IMR-90 (cell line): ENCODE data around the gene CSH2. TPM values are rescaled to one million over a fixed set of nuclear protein-coding genes. Genes with fewer than 3 reads are reported as not detected.
A peak's percentile ranks its signal among the peaks of the same experiment; 100 is the strongest.
"Not testable (repeated sequence)": the region's sequence is repeated elsewhere in the genome, so short reads cannot be mapped to it uniquely, and the experiment has no call there.

Experiments used
- ATAC-seq: fragments of 200-7000 bp; cut with Tn5 transposase; 2 replicates; pipeline ENCODE4 v1.9.1; 2020; ENCODE audit warnings: low read depth, mild to moderate bottlenecking, moderate library complexity
- BruUV-seq: library from RNA; stranded (reverse); fragments of 400-500 nt; replicated peaks from 2 replicates; lab custom pipeline; 2021; lab: Mats Ljungman, UMichigan
- CTCF ChIA-PET: fragments of 300-600 bp; formaldehyde crosslinking; extraction: SDS; loops from one replicate; lab custom pipeline; 2021; ENCODE audit warnings: antibody characterized with exemption; lab: Yijun Ruan, JAX
- POLR2A ChIA-PET: fragments of 300-600 bp; sonication (Branson Sonifier 250); formaldehyde crosslinking; loops from one replicate; lab custom pipeline; 2022; ENCODE audit warnings: antibody characterized with exemption; ENCODE audit not compliant: unreplicated experiment; lab: Charles Lee
- DNase-seq: peaks from one replicate; pipeline ENCODE4 v3.0.0; 2013
- H2AFZ ChIP-seq: replicated peaks from 2 replicates; pipeline ENCODE3; 2013; ENCODE audit warnings: low read length, mild to moderate bottlenecking; ENCODE audit not compliant: poor library complexity
- H2AK5ac ChIP-seq: 2 replicates; pipeline ENCODE4 v1.6.1; 2013; ENCODE audit warnings: low read depth, low read length, inconsistent platforms
- H2AK9ac ChIP-seq: replicated peaks from 2 replicates; pipeline ENCODE3; 2013; ENCODE audit warnings: mild to moderate bottlenecking, low read depth, low read length, moderate library complexity; ENCODE audit not compliant: poor library complexity
- H2BK120ac ChIP-seq: 2 replicates; pipeline ENCODE4 v1.6.1; 2013; ENCODE audit warnings: low read depth, low read length, inconsistent platforms
- H2BK15ac ChIP-seq: 3 replicates; pipeline ENCODE4 v1.6.1; 2013; ENCODE audit warnings: low read depth, low read length, inconsistent platforms
- H2BK20ac ChIP-seq: 2 replicates; pipeline ENCODE4 v1.6.1; 2013; ENCODE audit warnings: low read depth, mild to moderate bottlenecking, inconsistent platforms, low read length, moderate library complexity
- H2BK5ac ChIP-seq: 2 replicates; pipeline ENCODE4 v1.6.1; 2013; ENCODE audit warnings: mild to moderate bottlenecking, low read depth, low read length, inconsistent platforms; ENCODE audit not compliant: poor library complexity, severe bottlenecking
- H3K14ac ChIP-seq: replicated peaks from 2 replicates; pipeline ENCODE4 v1.6.1; 2013; ENCODE audit warnings: low read depth, low read length, inconsistent platforms
- H3K18ac ChIP-seq: 2 replicates; pipeline ENCODE4 v1.6.1; 2013; ENCODE audit warnings: low read depth, low read length, control low read depth
- H3K23ac ChIP-seq: 2 replicates; pipeline ENCODE4 v1.6.1; 2013; ENCODE audit warnings: low read depth, low read length, inconsistent platforms
- H3K27ac ChIP-seq: 2 replicates; pipeline ENCODE4 v1.5.1; 2013; ENCODE audit warnings: mild to moderate bottlenecking, control low read depth, low read length; ENCODE audit not compliant: insufficient read depth
- H3K27me3 ChIP-seq: 2 replicates; pipeline ENCODE4 v1.6.1; 2013; ENCODE audit warnings: low read length; ENCODE audit not compliant: control insufficient read depth, insufficient read depth
- H3K36me3 ChIP-seq: 2 replicates; pipeline ENCODE4 v1.6.1; 2013; ENCODE audit warnings: low read length, mixed read lengths; ENCODE audit not compliant: control insufficient read depth, insufficient read depth
- H3K4ac ChIP-seq: 2 replicates; pipeline ENCODE4 v1.6.1; 2013; ENCODE audit warnings: low read depth, low read length, inconsistent platforms
- H3K4me1 ChIP-seq: 2 replicates; pipeline ENCODE4 v1.6.1; 2013; ENCODE audit warnings: low read length, mixed read lengths; ENCODE audit not compliant: control insufficient read depth, insufficient read depth
- H3K4me2 ChIP-seq: 2 replicates; pipeline ENCODE4 v1.6.1; 2013; ENCODE audit warnings: low read depth, mild to moderate bottlenecking, control low read depth, low read length, moderate library complexity
- H3K4me3 ChIP-seq: 2 replicates; pipeline ENCODE4 v1.5.1; 2013; ENCODE audit warnings: low read depth, mild to moderate bottlenecking, control low read depth, low read length, moderate library complexity; ENCODE audit not compliant: insufficient read depth
- H3K56ac ChIP-seq: 2 replicates; pipeline ENCODE4 v1.6.1; 2013; ENCODE audit warnings: low read length, inconsistent platforms; ENCODE audit not compliant: insufficient read depth; ENCODE audit errors: extremely low read depth
- H3K79me1 ChIP-seq, 2 experiments: 2 replicates each; pipeline ENCODE4 v1.6.1; 2013; ENCODE audit warnings: low read length in 2 of 2, inconsistent platforms in 1 of 2, low read depth in 1 of 2
- H3K9ac ChIP-seq: 2 replicates; pipeline ENCODE4 v1.6.1; 2013; ENCODE audit warnings: low read depth, low read length, control low read depth
- H3K9me1 ChIP-seq: 2 replicates; pipeline ENCODE4 v1.6.1; 2013; ENCODE audit warnings: low read length, inconsistent platforms; ENCODE audit not compliant: insufficient read depth
- H3K9me3 ChIP-seq: 2 replicates; pipeline ENCODE4 v1.6.1; 2013; ENCODE audit warnings: low read length; ENCODE audit not compliant: control insufficient read depth, insufficient read depth
- H4K20me1 ChIP-seq: 2 replicates; pipeline ENCODE4 v1.6.1; 2013; ENCODE audit warnings: low read length, inconsistent platforms; ENCODE audit not compliant: insufficient read depth
- H4K5ac ChIP-seq: 2 replicates; pipeline ENCODE4 v1.6.1; 2013; ENCODE audit warnings: mild to moderate bottlenecking, low read depth, low read length, control low read depth
- H4K8ac ChIP-seq, 2 experiments: 2 replicates each; pipeline ENCODE4 v1.6.1; 2013; ENCODE audit warnings: low read depth in 2 of 2, low read length in 2 of 2, control low read depth in 1 of 2, inconsistent platforms in 1 of 2
- H4K91ac ChIP-seq: 2 replicates; pipeline ENCODE4 v1.6.1; 2013; ENCODE audit warnings: low read depth, low read length, inconsistent platforms; ENCODE audit not compliant: insufficient read depth
- WGBS, 2 experiments: methylation state at CpG; one replicate each; pipeline versions ENCODE4 v1.1.5 to v1.1.7; 2013; ENCODE audit warnings: missing lambda C conversion rate in 2 of 2; ENCODE audit not compliant: insufficient read length in 1 of 2; ENCODE audit errors: extremely low coverage in 2 of 2; 5-methylcytosine and 5-hydroxymethylcytosine counted together
- dilution Hi-C: fragments of 300-500 bp; cut with HindIII; formaldehyde crosslinking; loops from one replicate; pipeline ENCODE4 v1.14.3; 2018; ENCODE audit warnings: low sequenced_read_pairs; ENCODE audit not compliant: unreplicated experiment
- in situ Hi-C: fragments of 300-500 bp; cut with MboI; formaldehyde crosslinking; loops from 3 replicates; pipeline ENCODE4 v1.14.3; 2019; ENCODE audit warnings: low sequenced_read_pairs, inconsistent platforms, mixed read lengths
- intact Hi-C: fragments of 100-400 bp; cut with micrococcal nuclease; formaldehyde crosslinking; loops from 2 replicates; pipeline ENCODE4 v1.10.0; 2022
- polyA plus RNA-seq, 3 experiments: library from polyadenylated mRNA; depleted of rRNA; stranded (reverse); fragments of >200 nt; gene quantifications; 2 replicates each; pipeline ENCODE4 v1.2.3, GENCODE V29; 2012; ENCODE audit warnings: low replicate concordance in 1 of 3
- total RNA-seq: library from RNA; depleted of rRNA; stranded (reverse); fragments of >200 nt; gene quantifications from 2 replicates; pipeline ENCODE4 v1.2.3, GENCODE V29; 2012

The CSH2 gene
- total and polyA plus RNA-seq, 2 of the 4 experiments (the other 2 are of a cell fraction): not detected

DNA sequence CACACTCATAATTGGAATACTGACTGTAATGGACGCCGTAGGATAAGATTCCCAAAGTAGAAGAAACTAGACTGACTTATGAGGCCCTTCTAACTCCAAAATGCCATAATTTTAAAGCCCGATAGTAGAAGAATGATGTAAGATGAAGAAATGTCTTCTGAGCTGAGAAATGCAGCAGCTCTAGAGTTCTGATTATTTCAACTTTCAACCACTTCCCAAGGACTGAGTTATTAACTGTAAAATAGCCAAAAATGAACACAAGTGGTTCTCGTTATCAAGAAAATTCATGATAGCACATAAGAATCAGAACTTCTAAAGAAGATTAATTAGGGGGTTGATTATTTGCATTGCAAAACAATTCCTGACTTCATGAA, 3.2 kb downstream of the CSH2 start:
- POLR2A ChIA-PET, H3K9me3 ChIP-seq, H4K20me1 ChIP-seq, H2AK5ac ChIP-seq, H3K56ac ChIP-seq, H2AFZ ChIP-seq, H3K9me1 ChIP-seq, H3K4me1 ChIP-seq, DNase-seq, ATAC-seq, H3K23ac ChIP-seq, H4K8ac ChIP-seq, H4K91ac ChIP-seq, H3K4me2 ChIP-seq, H2BK5ac ChIP-seq, H3K27ac ChIP-seq, intact Hi-C loops, H3K18ac ChIP-seq, H3K79me1 ChIP-seq, H3K27me3 ChIP-seq, H3K4me3 ChIP-seq, in situ Hi-C loops, H2BK15ac ChIP-seq, H3K14ac ChIP-seq, dilution Hi-C loops, H2AK9ac ChIP-seq, H3K4ac ChIP-seq, CTCF ChIA-PET, H3K36me3 ChIP-seq, H2BK20ac ChIP-seq, BruUV-seq, H3K9ac ChIP-seq, H4K5ac ChIP-seq: not testable (repeated sequence)
- no CpG with 5 or more reads among the region's 4 CpGs for WGBS, 2 experiments
- H2BK120ac ChIP-seq: 0 out of 2 replicates have a peak overlapping the region, but pooled peaks have one; percentile 32
